SK-N-SH treated with all-trans-retinoic acid at 6 μM for 48 hours (cell line): Measurements from ENCODE around the gene EIF2S1.

Experiments
- ATAC-seq: fragments of 200-7000 bp; cut with Tn5 transposase; 3 replicates; pipeline ENCODE4 v1.9.1; 2020; ENCODE audit warnings: mild to moderate bottlenecking, moderate library complexity
- ARNTL ChIP-seq: fragments of 450-650 bp; formaldehyde crosslinking; IDR thresholded peaks from 2 replicates; pipeline ENCODE4 v1.5.0; 2020; ENCODE audit warnings: low read depth, mild to moderate bottlenecking, moderate library complexity, borderline replicate concordance
- BACH2 ChIP-seq: fragments of 250-450 bp; sonication (Bioruptor Pico); IDR thresholded peaks from 2 replicates; pipeline ENCODE4 v1.9.0; 2021; ENCODE audit warnings: mild to moderate bottlenecking, borderline replicate concordance
- CSDC2 ChIP-seq: fragments of 250-450 bp; sonication (Bioruptor Pico); IDR thresholded peaks from 2 replicates; pipeline ENCODE4 v1.5.0; 2020; ENCODE audit warnings: mild to moderate bottlenecking, moderate library complexity
- ESRRG ChIP-seq: fragments of 250-450 bp; sonication (Bioruptor Pico); IDR thresholded peaks from 2 replicates; pipeline ENCODE4 v1.6.1; 2021; ENCODE audit warnings: mild to moderate bottlenecking
- GLIS3 ChIP-seq: fragments of 250-450 bp; sonication (Bioruptor Pico); IDR thresholded peaks from 2 replicates; pipeline ENCODE4 v1.5.0; 2020; ENCODE audit warnings: mild to moderate bottlenecking, moderate library complexity
- ISL1 ChIP-seq: fragments of 250-450 bp; sonication (Bioruptor Pico); IDR thresholded peaks from 2 replicates; pipeline ENCODE4 v2.1.2; 2022; ENCODE audit warnings: mild to moderate bottlenecking, moderate library complexity
- PPARA ChIP-seq: fragments of 250-450 bp; sonication (Bioruptor Pico); IDR thresholded peaks from 2 replicates; pipeline ENCODE4 v1.5.0; 2020; ENCODE audit warnings: mild to moderate bottlenecking, borderline replicate concordance
- RARB ChIP-seq: fragments of 250-450 bp; sonication (Bioruptor Pico); IDR thresholded peaks from 2 replicates; pipeline ENCODE4 v1.8.0; 2021; ENCODE audit warnings: mild to moderate bottlenecking, moderate library complexity
- SNAI2 ChIP-seq: fragments of 250-450 bp; sonication (Bioruptor Pico); IDR thresholded peaks from 2 replicates; pipeline ENCODE4 v1.5.0; 2020; ENCODE audit warnings: mild to moderate bottlenecking, moderate library complexity
- TCF4 ChIP-seq: fragments of 250-450 bp; sonication (Bioruptor Pico); IDR thresholded peaks from 2 replicates; pipeline ENCODE4 v1.8.0; 2021; ENCODE audit warnings: mild to moderate bottlenecking, moderate library complexity, borderline replicate concordance
- TOX ChIP-seq: fragments of 250-450 bp; sonication (Bioruptor Pico); IDR thresholded peaks from 2 replicates; pipeline ENCODE4 v1.8.0; 2021; ENCODE audit warnings: mild to moderate bottlenecking, moderate library complexity, borderline replicate concordance
- ZC3H10 ChIP-seq: fragments of 250-450 bp; sonication (Bioruptor Pico); IDR thresholded peaks from 2 replicates; pipeline ENCODE4 v1.5.1; 2021; ENCODE audit warnings: mild to moderate bottlenecking, moderate library complexity
- ZFP3 ChIP-seq: fragments of 250-450 bp; sonication (Bioruptor Pico); IDR thresholded peaks from 2 replicates; pipeline ENCODE4 v1.5.0; 2020; ENCODE audit warnings: mild to moderate bottlenecking, moderate library complexity
- ZFP30 ChIP-seq: fragments of 450-650 bp; formaldehyde crosslinking; IDR thresholded peaks from 2 replicates; pipeline ENCODE4 v1.5.0; 2022; ENCODE audit warnings: mild to moderate bottlenecking, moderate library complexity
- ZNF565 ChIP-seq: fragments of 450-650 bp; formaldehyde crosslinking; conservative IDR thresholded peaks from 2 replicates; pipeline ENCODE4 v1.5.0; 2020; ENCODE audit warnings: low read depth, mild to moderate bottlenecking, moderate library complexity
- ZNF70 ChIP-seq: fragments of 450-650 bp; formaldehyde crosslinking; IDR thresholded peaks from 2 replicates; pipeline ENCODE4 v1.5.0; 2020; ENCODE audit warnings: mild to moderate bottlenecking, moderate library complexity
- ZNF8 ChIP-seq: fragments of 450-650 bp; formaldehyde crosslinking; IDR thresholded peaks from 2 replicates; pipeline ENCODE4 v1.5.0; 2020; ENCODE audit warnings: mild to moderate bottlenecking, moderate library complexity
- TF ChIP-seq, protein P1 (sequence below): fragments of 250-450 bp; sonication (Bioruptor Pico); IDR thresholded peaks from 2 replicates; pipeline ENCODE4 v1.5.1; 2020; ENCODE audit warnings: low read depth, mild to moderate bottlenecking, moderate library complexity
- TF ChIP-seq, protein P2 (sequence below): fragments of 250-450 bp; sonication (Bioruptor Pico); IDR thresholded peaks from 2 replicates; pipeline ENCODE4 v1.5.0; 2020; ENCODE audit warnings: mild to moderate bottlenecking, moderate library complexity
- TF ChIP-seq, protein P3 (sequence below): fragments of 250-450 bp; sonication (Bioruptor Pico); IDR thresholded peaks from 2 replicates; pipeline ENCODE4 v1.8.0; 2020; ENCODE audit warnings: mild to moderate bottlenecking, moderate library complexity, borderline replicate concordance
- TF ChIP-seq, protein P4 (sequence below): fragments of 250-450 bp; sonication (Bioruptor Pico); IDR thresholded peaks from 2 replicates; pipeline ENCODE4 v1.8.0; 2021; ENCODE audit warnings: low read depth, mild to moderate bottlenecking, moderate library complexity, borderline replicate concordance
- TF ChIP-seq, protein P5 (sequence below): fragments of 250-450 bp; sonication (Bioruptor Pico); IDR thresholded peaks from 2 replicates; pipeline ENCODE4 v1.5.1; 2021; ENCODE audit warnings: mild to moderate bottlenecking, moderate library complexity

EIF2S1 gene

DNA sequence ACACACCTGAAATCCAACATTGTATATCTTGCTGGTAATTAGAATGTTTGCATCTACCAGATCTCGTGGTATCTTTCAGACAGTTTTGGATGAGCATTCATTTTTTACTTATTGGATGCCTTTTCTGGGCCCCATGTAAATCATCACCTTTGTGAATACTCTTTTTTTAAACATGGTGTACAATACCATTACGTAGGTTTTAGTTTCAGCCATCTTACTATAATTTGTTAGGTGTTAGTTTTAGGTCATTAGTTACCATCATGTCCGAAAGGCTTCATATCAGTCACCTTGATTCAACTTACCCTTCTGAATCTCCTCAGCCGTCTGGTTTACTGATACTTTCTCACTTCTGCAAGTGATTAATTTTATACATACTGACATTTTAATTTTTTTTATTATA is 5.3 kb downstream of the EIF2S1 start:
- no peak for TF ChIP-seq SNAI2
- no peak for TF ChIP-seq ZFP30
- TF ChIP-seq RARB: no peak
- TF ChIP-seq, protein P1, sequence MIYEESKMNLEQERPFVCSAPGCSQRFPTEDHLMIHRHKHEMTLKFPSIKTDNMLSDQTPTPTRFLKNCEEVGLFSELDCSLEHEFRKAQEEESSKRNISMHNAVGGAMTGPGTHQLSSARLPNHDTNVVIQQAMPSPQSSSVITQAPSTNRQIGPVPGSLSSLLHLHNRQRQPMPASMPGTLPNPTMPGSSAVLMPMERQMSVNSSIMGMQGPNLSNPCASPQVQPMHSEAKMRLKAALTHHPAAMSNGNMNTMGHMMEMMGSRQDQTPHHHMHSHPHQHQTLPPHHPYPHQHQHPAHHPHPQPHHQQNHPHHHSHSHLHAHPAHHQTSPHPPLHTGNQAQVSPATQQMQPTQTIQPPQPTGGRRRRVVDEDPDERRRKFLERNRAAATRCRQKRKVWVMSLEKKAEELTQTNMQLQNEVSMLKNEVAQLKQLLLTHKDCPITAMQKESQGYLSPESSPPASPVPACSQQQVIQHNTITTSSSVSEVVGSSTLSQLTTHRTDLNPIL (CRISPR knock-in tag): no peak
- TF ChIP-seq ZNF8 (CRISPR knock-in tag): no peak
- TF ChIP-seq, protein P2, sequence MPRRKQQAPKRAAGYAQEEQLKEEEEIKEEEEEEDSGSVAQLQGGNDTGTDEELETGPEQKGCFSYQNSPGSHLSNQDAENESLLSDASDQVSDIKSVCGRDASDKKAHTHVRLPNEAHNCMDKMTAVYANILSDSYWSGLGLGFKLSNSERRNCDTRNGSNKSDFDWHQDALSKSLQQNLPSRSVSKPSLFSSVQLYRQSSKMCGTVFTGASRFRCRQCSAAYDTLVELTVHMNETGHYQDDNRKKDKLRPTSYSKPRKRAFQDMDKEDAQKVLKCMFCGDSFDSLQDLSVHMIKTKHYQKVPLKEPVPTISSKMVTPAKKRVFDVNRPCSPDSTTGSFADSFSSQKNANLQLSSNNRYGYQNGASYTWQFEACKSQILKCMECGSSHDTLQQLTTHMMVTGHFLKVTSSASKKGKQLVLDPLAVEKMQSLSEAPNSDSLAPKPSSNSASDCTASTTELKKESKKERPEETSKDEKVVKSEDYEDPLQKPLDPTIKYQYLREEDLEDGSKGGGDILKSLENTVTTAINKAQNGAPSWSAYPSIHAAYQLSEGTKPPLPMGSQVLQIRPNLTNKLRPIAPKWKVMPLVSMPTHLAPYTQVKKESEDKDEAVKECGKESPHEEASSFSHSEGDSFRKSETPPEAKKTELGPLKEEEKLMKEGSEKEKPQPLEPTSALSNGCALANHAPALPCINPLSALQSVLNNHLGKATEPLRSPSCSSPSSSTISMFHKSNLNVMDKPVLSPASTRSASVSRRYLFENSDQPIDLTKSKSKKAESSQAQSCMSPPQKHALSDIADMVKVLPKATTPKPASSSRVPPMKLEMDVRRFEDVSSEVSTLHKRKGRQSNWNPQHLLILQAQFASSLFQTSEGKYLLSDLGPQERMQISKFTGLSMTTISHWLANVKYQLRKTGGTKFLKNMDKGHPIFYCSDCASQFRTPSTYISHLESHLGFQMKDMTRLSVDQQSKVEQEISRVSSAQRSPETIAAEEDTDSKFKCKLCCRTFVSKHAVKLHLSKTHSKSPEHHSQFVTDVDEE (CRISPR knock-in tag): no peak
- TF ChIP-seq GLIS3 (CRISPR knock-in tag): no peak
- TF ChIP-seq ZC3H10 (CRISPR knock-in tag): no peak
- TF ChIP-seq, protein P3, sequence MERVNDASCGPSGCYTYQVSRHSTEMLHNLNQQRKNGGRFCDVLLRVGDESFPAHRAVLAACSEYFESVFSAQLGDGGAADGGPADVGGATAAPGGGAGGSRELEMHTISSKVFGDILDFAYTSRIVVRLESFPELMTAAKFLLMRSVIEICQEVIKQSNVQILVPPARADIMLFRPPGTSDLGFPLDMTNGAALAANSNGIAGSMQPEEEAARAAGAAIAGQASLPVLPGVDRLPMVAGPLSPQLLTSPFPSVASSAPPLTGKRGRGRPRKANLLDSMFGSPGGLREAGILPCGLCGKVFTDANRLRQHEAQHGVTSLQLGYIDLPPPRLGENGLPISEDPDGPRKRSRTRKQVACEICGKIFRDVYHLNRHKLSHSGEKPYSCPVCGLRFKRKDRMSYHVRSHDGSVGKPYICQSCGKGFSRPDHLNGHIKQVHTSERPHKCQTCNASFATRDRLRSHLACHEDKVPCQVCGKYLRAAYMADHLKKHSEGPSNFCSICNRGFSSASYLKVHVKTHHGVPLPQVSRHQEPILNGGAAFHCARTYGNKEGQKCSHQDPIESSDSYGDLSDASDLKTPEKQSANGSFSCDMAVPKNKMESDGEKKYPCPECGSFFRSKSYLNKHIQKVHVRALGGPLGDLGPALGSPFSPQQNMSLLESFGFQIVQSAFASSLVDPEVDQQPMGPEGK (CRISPR knock-in tag): no peak
- TF ChIP-seq ESRRG (CRISPR knock-in tag): no peak
- no peak for TF ChIP-seq PPARA (CRISPR knock-in tag)
- TF ChIP-seq ZNF565: no peak
- TF ChIP-seq ZNF70 (CRISPR knock-in tag): no peak
- no peak for TF ChIP-seq BACH2 (CRISPR knock-in tag)
- TF ChIP-seq ZFP3 (CRISPR knock-in tag): no peak
- no peak for TF ChIP-seq CSDC2 (CRISPR knock-in tag)
- no peak for ATAC-seq

DNA sequence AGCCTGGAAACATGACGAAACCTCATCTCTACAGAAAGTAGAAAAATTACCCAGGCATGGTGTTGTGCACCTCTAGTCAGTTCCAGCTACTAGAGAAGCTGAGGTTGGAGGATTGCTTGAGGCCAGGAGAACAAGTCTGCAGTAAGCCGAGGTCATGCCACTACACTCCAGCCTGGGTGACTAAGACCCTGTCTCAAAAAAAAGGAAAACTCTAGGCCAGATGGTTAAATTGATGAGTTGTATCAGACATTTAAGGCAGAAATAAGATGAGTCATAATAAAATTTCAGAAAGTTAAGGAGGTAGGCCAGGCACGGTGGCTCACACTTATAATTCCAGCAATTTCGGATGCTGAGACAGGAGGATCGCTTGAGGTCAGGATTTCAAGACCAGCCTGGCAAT is 10.7 kb downstream of the EIF2S1 start:
- TF ChIP-seq ARNTL (CRISPR knock-in tag) (no peak), SNAI2 (no peak), ZNF565 (no peak), BACH2 (CRISPR knock-in tag) (no peak), ZFP3 (CRISPR knock-in tag) (no peak), TCF4 (CRISPR knock-in tag) (no peak), ISL1 (no peak)
- TF ChIP-seq, all 23 proteins: peak for 0

DNA sequence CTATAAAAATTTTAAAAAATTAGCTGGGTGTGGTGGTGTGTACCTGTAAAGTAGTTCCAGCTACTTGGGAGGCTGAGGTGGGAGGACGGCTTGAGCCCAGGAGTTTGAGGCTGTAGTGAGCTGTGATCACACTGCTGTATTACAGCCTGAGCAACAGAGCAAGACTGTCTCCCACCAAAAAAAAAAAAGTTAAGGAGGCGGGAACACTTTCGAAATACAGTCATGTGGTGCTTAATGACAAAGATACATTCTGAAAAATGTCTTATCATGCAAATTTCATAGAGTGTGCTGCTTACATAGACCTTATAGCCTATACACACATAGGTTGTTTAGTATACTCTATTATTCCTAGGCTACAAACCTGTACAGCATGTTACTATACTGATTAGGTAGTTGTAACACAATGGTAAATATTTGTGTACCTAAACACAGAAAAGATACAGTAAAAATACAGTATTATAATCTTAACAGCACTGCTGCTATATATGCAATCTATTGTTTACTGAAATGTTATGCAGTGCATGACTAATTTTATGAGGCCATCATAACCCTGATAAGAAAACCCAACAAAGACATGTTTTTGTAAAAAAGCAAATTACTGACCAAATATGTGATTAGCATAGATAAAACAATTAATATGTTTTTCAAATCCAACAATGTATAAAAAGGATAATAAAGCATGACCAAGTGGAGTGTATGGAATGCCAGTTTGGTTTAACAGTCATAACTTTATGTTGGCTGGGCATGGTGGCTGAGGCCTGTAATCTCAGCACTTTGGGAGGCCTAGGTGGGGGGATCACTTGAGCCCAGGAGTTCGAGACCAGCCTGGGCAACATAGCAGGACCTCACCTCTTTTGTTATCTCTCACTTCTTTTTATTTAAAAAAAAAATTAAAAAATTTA is 11.4 kb downstream of the EIF2S1 start:
- ATAC-seq: no peak
- TF ChIP-seq ARNTL (CRISPR knock-in tag): no peak
- no peak for TF ChIP-seq GLIS3 (CRISPR knock-in tag)
- TF ChIP-seq TOX (CRISPR knock-in tag): no peak
- TF ChIP-seq, protein P4, sequence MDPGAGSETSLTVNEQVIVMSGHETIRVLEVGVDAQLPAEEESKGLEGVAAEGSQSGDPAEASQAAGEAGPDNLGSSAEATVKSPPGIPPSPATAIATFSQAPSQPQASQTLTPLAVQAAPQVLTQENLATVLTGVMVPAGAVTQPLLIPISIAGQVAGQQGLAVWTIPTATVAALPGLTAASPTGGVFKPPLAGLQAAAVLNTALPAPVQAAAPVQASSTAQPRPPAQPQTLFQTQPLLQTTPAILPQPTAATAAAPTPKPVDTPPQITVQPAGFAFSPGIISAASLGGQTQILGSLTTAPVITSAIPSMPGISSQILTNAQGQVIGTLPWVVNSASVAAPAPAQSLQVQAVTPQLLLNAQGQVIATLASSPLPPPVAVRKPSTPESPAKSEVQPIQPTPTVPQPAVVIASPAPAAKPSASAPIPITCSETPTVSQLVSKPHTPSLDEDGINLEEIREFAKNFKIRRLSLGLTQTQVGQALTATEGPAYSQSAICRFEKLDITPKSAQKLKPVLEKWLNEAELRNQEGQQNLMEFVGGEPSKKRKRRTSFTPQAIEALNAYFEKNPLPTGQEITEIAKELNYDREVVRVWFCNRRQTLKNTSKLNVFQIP (CRISPR knock-in tag): no peak
- no peak for TF ChIP-seq ZFP3 (CRISPR knock-in tag)
- no peak for TF ChIP-seq BACH2 (CRISPR knock-in tag)
- TF ChIP-seq, protein P3 (CRISPR knock-in tag): no peak
- TF ChIP-seq ZNF70 (CRISPR knock-in tag): no peak
- TF ChIP-seq, protein P5, sequence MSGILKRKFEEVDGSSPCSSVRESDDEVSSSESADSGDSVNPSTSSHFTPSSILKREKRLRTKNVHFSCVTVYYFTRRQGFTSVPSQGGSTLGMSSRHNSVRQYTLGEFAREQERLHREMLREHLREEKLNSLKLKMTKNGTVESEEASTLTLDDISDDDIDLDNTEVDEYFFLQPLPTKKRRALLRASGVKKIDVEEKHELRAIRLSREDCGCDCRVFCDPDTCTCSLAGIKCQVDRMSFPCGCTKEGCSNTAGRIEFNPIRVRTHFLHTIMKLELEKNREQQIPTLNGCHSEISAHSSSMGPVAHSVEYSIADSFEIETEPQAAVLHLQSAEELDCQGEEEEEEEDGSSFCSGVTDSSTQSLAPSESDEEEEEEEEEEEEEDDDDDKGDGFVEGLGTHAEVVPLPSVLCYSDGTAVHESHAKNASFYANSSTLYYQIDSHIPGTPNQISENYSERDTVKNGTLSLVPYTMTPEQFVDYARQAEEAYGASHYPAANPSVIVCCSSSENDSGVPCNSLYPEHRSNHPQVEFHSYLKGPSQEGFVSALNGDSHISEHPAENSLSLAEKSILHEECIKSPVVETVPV (CRISPR knock-in tag): no peak

More for the DNA sequence above, 10.7 kb downstream of the EIF2S1 start:
- peak; percentile 47 for ATAC-seq
